ENCODE measurements around the gene HSPA14. TPM values are rescaled to one million over a fixed set of nuclear protein-coding genes. Genes with fewer than 3 reads are reported as not detected.

The HSPA14 gene
- total and polyA plus RNA-seq, 2 of the 4 experiments (the other 2 are of a cell fraction), result 10.3 to 11.8 TPM

- Histone ChIP-seq H4K5ac (ENCODE audit: low read depth, low read length) (no peak overlapping the region), H3K56ac (ENCODE audit: extremely low read depth, insufficient read depth, low read length) (no peak overlapping the region), H2BK20ac (ENCODE audit: low read depth, low read length) (no peak overlapping the region), H3K23ac (ENCODE audit: low read depth, low read length) (no peak overlapping the region), H2BK5ac (ENCODE audit: low read depth, low read length, poor library complexity, severe bottlenecking) (no peak overlapping the region), H3K4me3 (ENCODE audit: insufficient read depth, low read depth, low read length) (no peak overlapping the region), H3K9ac (ENCODE audit: low read depth, low read length) (no peak overlapping the region), H2BK15ac (ENCODE audit: low read depth, low read length) (no peak overlapping the region), H4K20me1 (ENCODE audit: insufficient read depth, low read length) (no peaks in the 10 kb centered on the region), H3K9me1 (ENCODE audit: insufficient read depth, low read length) (no peaks in the 10 kb centered on the region), H2AFZ (replicated peaks; ENCODE audit: low read length, poor library complexity) (no peak overlapping the region), H3K4ac (ENCODE audit: low read depth, low read length) (no peak overlapping the region), H3K79me1 (ENCODE audit: low read depth in 1 of 2, low read length in 2 of 2) (no peaks in the 10 kb centered on the region), H3K27me3 (ENCODE audit: control insufficient read depth, insufficient read depth, low read length) (peaks cover 2% of the 10 kb centered on the region), H2AK5ac (ENCODE audit: low read depth, low read length) (no peak overlapping the region), H3K36me3 (ENCODE audit: control insufficient read depth, insufficient read depth, low read length) (no peaks in the 10 kb centered on the region), H3K4me2 (ENCODE audit: low read depth, low read length) (no peak overlapping the region), H2AK9ac (replicated peaks; ENCODE audit: low read depth, low read length, poor library complexity) (no peak overlapping the region), H4K8ac (ENCODE audit: low read depth in 2 of 2, low read length in 2 of 2) (no peak overlapping the region), H3K9me3 (ENCODE audit: control insufficient read depth, insufficient read depth, low read length) (no peaks in the 10 kb centered on the region), H2BK120ac (ENCODE audit: low read depth, low read length) (no peak overlapping the region), H3K18ac (ENCODE audit: low read depth, low read length) (no peak overlapping the region), H3K14ac (replicated peaks; ENCODE audit: low read depth, low read length) (no peak overlapping the region), H3K27ac (ENCODE audit: insufficient read depth, low read length) (no peak overlapping the region), H4K91ac (ENCODE audit: insufficient read depth, low read depth, low read length) (no peak overlapping the region), H3K4me1 (ENCODE audit: control insufficient read depth, insufficient read depth, low read length) (no peaks in the 10 kb centered on the region)
- 100% methylated on average over 1 of the region's 1 CpG; no CpG with 5 or more reads in 1 of the 2 experiments for WGBS, 2 experiments (ENCODE audit: extremely low coverage in 2 of 2, insufficient read length in 1 of 2)
- no peak for TF ChIP-seq FOS (IDR thresholded peaks at IDR 0.05; ENCODE audit: low read depth, low read length)
- no peak for TF ChIP-seq POLR2A (IDR thresholded peaks at IDR 0.05; ENCODE audit: low read depth, low read length)
- TF ChIP-seq, protein P1, sequence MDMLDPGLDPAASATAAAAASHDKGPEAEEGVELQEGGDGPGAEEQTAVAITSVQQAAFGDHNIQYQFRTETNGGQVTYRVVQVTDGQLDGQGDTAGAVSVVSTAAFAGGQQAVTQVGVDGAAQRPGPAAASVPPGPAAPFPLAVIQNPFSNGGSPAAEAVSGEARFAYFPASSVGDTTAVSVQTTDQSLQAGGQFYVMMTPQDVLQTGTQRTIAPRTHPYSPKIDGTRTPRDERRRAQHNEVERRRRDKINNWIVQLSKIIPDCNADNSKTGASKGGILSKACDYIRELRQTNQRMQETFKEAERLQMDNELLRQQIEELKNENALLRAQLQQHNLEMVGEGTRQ (IDR thresholded peaks at IDR 0.05; ENCODE audit: low read depth, low read length), result no peak
- TF ChIP-seq MAFK (IDR thresholded peaks at IDR 0.05; ENCODE audit: low read depth, low read length), result no peak
- TF ChIP-seq ELK1 (IDR thresholded peaks at IDR 0.05; ENCODE audit: borderline replicate concordance, low read depth, low read length), result no peak
- TF ChIP-seq RCOR1 (IDR thresholded peaks at IDR 0.05; ENCODE audit: insufficient replicate concordance, low read length), result no peak
- ATAC-seq (ENCODE audit: low read depth) (no peak), DNase-seq (no peak)
- intact Hi-C loops (cut with micrococcal nuclease), result loop anchor here (1.0 to 10.0 kb wide), 2 partner anchors 331 to 631 kb away; no protein-coding TSS in a partner anchor
- in situ Hi-C loops (cut with MboI; ENCODE audit: low sequenced_read_pairs), result loop anchor here (10.0 kb wide), 1 partner anchor 231 kb away; no protein-coding TSS in a partner anchor
- dilution Hi-C loops (cut with HindIII; ENCODE audit: low sequenced_read_pairs, unreplicated experiment), result no loop called here
- POLR2A ChIA-PET (ENCODE audit: unreplicated experiment), result no interaction called here
- CTCF ChIA-PET, result interaction anchor here (0.6 to 1.3 kb wide), 2 partner anchors 11 to 284 kb away, joined by 3 to 5 read pairs; partner anchors contain the start of gene CDNF
- BruUV-seq (replicated peaks), result no TSS peak
Measured at GRCh38 chr10:14826076-14826829, 11.9 kb upstream of the HSPA14 start.
